NCI-H524 (cell line): Measurements from ENCODE around the gene KRT34.
"Not testable (repeated sequence)": the region's sequence is repeated elsewhere in the genome, so short reads cannot be mapped to it uniquely, and the experiment has no call there.

Experiments used
- DNase-seq, 2 experiments: peaks; one replicate each; lab custom pipeline; 2025; lab: John Stamatoyannopoulos, UW

KRT34 gene

DNA sequence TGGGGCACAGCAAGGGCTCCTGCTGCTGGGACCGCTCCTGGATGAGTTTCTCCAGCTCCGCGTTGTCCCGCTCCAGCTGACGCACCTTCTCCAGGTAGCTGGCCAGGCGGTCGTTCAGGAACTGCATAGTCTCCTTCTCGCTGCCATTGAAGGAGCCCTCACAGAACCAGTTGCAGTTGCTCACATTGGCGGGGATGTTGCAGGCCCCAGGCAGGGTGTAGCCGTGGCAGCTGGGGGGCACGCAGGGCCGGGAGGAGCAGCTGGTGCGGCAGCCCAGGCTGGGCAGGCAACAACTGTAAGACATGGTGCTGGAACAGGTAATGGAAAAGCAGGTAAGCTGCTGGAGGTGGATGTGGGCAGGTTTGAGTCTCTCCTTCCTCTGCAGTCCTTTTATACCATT is at the start of gene KRT34:
Gene KRT34, minus strand, starts transcription at position 364 of the 400 bp plus-strand sequence. Its CDS starts 60 bp downstream, at position 304.
- not testable (repeated sequence) for DNase-seq

DNA sequence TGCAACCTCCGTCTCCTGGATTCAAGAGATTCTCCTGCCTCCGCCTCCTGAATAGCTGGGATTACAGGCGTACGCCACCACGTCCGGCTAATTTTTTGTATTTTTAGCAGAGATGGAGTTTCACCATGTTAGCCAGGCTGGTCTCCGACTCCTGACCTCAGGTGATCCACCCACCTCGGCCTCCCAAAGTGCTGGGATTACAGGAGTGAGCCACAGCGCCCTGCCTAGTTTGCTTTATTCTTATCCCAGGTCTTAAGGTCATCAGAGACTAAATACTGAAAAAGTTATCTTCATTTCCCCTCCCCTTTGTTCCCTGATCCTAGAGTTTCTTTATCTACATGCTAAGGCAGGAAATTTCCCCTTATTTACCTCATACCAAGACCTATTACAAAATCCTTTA is 48.3 kb upstream of the KRT34 start:
- not testable (repeated sequence) for DNase-seq

DNA sequence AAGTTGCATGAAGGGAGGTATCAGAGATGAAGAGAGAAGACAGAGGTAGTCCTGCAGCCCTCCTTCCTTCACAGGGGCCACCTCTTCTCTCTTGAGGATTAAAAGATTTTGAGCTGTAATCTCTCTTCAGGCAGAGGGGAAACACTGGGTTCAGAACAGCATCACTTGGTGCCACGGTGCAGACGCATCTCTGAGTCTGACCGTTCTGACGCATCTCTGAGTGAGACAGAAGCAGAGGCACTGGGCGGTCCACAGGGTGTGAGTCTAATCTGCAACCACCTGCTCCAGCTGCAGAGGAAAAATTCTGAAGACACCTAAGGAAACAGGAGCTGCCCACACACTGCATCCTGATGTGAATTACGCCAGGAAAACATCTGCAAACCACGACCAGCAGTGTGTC is 47.6 kb upstream of the KRT34 start:
- DNase-seq = no peak

DNA sequence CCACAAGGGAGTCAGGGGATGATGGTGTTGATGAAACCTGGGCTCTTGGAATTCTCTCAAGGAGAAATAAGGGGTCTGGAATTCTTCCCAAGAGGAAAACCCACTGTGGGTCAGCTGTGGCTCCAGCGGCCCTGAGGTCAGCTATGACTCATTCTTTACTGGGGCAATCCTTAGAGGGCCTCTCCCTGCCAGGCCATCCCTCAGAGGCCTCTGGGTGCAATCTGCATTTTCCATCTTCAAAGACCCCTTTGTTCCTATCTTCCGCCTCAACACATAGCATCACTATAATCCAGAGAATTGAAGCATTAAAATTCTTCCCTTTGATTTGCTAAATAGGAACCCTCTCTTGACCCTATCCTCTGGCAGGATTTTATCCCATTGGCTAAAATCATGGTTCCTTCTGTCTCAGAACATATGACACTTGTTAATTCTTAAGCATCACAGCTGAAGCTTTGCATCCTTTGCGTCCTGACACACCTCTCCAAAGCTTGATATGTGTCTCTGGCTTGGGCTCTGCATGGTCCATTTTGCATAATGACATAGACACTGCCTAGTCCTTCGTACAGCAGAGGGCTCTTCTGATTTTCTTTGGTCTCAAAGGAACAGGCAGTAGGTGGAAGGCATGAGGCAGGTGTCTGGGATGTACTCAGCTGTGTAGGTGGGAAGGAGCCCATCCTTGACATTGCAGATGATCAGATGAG is 46.6 kb upstream of the KRT34 start:
- DNase-seq = no peak

DNA sequence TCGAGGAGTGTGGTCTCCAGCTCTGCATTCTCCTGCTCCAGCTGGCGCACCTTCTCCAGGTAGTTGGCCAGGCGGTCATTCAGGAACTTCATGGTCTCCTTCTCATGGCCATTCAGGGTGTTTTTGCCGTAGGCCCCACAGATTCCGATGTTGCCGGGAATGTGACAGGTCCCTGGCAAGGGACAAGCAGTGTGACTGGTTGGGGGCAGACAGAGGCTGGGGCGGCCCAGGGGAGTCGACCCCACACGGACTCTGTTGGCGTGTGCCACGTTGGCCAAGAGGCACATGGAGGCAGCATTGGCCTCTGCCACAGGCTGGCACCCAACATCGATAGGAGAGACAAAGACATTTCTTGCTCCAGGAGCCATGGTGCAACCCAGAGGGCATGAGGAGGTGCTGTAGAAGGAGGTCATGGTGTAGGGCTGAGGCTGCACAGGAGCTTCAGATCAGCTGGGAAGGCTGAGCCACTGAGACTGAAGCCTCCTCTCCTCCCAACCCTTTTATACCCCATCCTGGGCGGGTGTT is 42.1 kb upstream of the KRT34 start, which contains the start of gene KRT37:
Gene KRT37, minus strand, starts transcription at position 475 of the 525 bp plus-strand sequence. Its CDS starts 62 bp downstream, at position 413.
- DNase-seq = no peak

DNA sequence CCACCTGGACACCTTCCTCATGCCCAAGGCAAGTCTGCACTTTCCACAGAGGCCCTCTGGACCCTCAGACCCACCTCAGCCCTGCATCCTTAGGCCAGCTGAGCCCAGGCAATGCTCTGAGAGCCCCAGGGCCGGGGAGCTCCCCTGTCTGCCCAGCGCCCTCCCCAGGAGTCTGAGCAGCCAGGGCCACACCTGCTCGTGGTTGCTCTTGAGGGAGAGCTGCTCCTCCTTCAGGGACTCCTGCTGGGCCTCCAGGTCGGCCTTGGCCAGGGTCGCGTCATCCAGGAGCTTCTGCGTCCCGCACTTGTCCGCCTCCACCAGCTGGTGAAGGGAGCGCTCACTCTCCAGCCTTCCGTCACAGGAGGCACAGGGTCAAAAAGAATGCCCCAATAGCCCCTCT is 40.5 kb upstream of the KRT34 start:
- not testable (repeated sequence) for DNase-seq

DNA sequence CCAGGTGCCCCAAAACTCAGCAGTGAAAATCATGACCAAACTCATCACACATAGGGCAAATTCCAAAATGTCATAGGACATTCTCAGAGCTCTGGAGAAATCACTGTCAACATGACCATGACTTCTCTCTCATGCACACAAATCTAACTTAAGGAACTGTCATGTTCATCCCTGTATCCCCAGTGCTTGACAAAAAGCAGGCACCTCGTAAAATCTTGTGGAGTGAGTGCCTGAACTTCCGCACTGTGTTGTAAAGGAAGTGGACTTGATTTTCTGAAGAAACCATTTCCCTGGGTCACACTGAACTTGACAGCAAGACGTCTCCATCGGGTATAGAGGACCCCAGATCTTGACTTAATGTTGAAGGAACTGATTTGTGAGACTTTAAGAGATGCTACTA is 39.5 kb upstream of the KRT34 start:
- no peak for DNase-seq

DNA sequence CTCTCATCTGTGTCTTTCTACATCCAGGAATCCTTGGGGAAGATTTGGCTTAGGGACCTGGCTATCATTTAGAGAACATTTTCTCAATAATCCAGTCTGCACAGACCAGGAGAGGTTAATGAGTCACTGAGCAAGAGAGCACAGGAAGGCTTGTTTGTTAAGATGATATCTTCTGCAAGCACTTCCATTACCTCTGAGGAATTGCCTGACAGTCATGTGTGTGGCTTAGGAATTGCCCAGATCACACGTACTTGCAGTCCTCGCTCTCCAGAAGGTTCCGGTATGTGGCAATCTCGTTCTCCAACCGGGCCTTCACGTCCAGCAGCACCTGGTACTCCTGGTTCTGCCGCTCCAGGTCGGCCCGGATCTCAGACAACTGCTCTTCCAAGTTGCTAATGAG is 39.0 kb upstream of the KRT34 start:
- DNase-seq = no peak

DNA sequence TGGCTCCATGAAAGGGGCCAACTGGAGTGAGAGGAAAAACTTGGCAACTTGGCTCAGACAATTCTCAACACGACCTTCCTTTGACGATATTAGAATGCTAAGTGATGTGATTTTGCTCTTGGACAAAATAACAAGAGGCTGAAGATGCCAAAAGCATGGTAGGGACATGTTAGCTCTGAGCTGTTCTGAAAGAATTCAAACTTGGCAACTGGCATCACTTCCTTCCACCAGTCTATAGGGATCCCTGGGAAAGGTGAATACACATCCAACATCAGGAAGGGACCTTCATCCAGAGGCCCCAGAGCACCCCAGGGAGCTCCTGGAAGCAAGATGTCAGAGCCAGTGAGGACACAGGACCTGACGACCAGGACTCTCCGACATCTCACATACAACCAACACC is 38.0 kb upstream of the KRT34 start:
- no peak for DNase-seq

DNA sequence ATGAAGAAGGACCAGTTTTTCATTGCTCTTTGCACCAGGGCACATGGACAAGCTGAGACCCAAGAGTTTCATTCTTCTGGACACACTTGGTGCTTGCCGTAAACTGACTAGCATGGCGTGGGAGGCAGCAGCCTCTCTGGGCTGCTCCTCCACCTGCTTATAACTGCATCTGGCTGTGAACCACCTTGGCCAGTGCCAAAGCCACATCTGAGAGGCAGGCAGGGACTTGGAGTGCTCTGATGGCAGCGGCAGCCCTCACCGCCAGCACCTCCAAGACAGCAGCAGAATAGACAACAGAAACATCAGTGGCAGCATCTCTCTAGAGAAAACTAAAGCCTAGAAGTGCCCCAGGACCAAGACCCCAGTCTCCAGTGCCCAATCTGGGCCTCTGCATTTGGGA is 37.6 kb upstream of the KRT34 start:
- DNase-seq = no peak

DNA sequence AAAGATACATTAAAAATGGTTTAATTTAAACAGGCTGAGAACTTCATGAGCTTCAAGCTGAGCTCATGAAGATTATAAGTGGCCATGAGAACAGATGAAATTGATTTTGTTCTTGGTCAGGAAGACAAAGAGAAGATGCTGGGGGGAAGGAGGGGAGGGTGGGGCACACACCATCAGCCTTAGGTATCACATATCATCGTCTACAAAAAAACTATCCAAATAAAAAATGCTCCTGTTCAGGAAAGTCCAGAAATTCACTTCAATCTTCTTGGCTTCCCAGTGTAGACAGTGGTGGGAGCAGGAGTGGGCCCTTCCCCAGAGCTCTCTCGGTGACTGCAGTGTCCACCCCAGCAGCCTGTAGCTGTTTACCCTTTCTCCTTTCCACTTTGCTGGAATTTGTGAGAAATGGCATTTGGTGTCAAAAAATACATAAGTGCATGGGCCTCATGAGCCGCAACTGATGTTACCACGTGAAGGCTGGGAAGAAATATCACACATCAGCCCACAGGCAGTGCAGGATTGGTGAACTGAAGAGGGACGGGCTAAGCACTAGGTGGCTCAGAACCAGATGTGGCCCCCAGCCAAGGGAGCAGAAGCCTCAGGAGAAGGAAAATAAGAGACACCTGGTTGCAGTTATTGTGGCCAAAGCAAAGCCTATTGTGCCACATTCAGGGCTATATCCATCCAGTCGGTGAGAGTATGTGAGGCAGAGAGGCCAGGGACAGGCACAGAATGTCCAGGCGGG is 36.2 kb upstream of the KRT34 start:
- no peak for DNase-seq

DNA sequence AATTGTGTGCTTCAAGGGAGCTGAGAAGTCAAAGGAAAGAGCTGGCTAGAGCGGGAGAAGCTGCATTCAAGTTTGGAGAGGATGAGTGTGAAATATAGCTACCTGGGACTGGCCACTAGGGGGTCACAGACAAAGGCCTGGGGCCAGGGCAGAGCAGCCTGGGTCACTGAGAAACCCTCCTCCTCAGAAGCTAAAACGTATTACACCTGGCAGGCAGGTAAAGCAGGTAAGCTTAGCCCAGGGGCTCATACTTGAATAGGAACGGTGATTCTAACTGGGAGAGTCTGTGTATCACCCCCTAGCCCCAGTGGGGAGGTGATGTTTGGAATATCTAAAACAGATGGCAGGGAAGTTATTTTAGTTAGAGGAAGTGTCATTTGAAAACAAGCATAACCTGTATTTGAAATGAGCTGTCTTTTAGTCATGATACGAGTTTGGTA is 35.5 kb upstream of the KRT34 start:
- DNase-seq = no peak

DNA sequence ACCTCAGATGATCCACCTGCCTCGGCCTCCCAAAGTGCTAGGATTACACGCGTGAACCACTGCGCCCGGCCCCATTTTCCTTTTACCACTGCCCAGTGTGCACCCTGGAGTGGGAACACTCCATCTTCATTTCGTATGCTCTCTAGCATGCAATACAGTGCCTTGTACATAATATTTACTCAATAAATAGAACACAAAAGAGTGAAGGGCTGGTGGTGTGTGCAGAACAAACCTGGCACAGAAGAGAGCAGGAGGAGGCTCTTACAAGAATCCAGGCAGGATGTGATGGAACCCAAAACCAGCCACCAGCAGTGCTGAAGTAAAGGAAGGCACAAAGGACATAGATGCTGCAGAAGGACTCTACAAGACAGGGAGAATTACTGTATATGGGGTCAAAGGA is 35.0 kb upstream of the KRT34 start:
- no peak for DNase-seq

DNA sequence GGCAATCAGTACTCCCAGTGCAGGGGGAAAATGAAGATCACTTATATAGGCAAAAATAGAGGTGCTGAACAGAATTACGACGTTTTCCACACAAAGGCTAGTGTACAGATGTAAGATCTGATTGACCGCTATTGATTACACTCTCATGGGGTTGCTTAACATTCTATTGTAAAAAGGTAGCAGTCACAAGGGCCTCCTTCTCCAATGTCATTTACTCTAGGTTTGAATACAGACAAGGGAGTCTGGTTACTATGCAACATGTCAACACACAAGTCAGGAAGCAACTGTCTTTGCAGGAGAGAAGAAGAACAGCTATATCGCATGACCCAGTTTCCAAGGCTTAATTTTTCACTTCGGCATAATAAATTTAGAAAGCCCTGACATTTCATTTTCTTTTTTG is 34.4 kb upstream of the KRT34 start:
- no peak for DNase-seq

DNA sequence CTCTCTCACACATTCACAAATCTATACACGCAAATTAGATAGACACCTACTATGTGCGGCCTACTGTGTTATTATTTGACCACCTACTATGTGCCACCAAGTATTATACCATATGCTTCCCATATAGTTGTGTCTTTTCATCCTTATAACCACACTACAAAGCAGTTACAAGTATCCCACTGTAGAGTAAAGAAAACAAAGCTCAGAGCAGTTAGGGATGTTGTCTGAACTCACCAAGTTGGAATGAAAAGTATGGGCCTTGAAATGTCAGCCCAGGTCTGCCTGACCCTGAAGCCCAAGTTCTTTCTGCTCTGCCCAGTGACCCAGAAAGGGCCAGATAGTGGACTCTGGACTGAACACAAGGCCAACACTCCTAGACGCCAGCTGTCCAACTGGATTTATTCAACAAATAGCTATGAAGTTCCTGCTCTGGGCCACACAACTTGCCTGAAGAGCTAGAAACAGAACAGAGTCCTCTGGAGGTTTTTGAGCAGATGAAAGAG is 33.8 kb upstream of the KRT34 start:
- no peak for DNase-seq

DNA sequence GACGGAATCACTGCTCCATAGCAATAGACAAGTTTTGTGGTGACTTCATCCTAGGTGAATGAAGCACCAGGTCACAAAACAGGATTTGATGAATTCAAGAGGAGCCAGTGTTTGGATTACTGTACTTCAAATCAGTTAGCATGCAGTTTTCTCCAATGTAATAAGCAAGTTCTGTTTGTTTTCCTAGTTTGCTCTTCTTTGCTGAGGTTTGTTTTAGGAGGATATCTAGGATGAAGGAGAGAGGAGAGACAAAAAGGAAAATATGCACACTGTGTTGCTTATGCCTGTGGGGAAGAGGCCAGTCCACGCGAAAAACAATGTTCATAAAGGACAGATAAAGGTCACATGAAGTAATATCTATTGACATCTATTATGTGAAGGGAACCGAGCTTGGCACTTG is 33.3 kb upstream of the KRT34 start:
- DNase-seq = no peak

DNA sequence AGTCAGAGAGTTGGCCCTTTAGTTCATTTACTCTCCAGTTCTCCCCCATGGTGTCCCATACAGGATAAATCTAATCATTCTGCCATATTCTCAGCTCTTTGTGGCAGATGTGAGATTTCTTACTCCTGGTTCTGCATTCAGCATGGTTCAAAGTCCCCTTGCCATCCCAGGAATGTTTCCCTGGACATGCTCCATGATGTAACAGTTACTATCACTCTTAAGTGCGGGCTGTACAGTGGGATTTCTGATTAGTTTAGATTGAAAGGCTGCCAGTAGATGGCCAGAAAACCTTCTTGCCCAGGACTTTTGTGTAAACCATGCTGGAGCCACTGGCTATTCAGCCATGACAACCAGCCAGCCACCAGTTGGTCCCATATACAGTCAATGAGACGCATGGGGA is 31.9 kb upstream of the KRT34 start:
- DNase-seq = no peak

DNA sequence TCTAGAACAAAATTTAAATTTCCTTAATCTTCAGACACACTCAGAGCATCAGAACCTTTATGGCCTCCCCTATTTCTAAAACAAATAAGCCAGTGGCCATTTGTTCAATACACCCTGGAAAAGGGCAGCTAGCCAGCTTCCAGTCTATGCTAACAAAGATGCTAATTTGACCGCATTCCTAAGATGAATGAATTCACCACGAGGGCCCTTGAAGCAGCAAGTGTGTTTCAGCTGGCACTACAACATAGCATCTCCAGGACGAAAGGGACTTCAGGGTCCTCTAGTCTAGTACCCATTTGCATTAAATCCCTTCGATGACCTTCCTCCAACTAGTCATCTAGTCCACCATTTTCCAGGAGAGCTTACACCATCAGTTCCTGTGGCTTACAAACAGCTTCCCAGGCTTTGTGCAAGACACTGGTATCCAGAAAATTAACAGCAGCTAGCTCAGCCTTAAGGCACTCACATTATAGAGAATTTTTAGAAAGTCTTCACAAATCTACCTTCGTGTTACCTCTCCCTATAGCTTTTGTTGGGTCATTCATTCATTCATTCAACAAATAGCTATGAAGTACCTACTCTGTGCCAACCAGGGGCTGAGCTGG is 31.3 kb upstream of the KRT34 start:
- DNase-seq = no peak

DNA sequence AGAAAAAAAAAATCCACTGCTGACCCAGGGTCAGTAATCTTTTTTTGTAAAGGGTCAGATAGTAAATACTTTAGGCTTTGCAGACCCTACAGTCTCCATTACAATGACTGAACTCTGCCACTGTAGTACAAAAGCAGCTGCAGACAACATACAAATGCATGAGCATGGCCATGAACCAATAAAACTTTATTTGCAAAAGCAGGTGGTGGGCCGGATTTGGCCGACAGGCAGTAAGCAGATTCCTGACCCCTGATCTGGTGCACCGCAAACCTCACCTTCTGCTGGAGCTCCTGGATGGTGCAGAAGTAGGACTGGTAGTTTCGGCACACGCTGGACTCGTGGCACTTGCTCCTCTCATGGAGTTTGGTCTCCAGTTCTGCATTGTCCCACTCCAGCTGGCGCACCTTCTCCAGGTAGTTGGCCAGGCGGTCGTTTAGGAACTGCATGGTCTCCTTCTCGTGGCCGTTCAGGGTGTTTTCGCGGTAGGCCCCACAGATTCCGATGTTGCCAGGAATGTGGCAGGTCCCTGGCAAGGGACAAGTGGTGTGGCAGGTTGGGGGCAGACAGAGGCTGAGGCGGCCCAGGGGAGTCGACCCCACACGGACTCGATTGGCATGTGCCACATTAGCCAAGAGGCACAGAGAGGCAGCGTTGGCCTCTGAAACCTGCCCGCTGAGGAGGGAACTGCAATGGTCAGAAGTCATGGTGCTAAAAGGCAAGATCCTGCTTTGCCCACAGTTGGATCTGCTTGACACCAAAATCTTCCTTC is 29.1 kb upstream of the KRT34 start:
- no peak for DNase-seq

DNA sequence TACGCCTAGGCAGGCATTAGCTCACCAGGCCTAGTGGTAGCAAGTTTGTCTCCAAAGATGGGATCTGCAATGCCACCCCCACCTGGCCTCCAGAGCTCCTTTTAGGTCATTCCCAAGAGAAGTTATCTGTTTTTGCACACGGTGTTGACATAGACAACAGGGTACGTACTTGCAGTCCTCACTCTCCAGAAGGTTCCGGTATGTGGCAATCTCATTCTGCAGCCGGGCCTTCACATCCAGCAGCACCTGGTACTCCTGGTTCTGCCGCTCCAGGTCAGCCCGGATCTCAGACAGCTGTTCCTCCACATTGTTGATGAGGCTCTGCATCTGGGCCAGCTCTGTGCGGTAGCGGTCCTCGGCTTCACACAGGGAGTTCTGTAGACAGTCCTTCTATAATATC is 25.1 kb upstream of the KRT34 start:
- DNase-seq = no peak

DNA sequence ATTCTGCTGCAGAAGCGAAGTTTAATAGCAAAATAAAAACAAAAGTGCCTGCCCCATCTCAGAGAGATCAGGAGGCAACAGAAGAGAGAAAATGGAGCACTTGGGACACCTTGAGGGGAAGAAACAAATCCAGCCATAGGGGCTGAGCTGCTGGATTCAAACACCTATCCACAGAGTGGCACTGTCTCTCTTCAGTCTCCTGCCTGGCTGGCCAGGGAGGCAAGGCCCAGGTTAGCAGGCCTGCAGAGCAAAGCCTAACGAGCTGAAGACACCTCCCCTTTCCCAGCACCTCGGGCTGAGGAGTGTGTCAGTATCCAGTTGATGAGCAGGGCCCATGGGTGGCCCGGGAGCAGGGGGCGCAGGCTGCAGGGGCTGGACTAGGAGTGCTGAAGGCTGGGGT is 24.1 kb upstream of the KRT34 start:
- no peak for DNase-seq
